ENCODE data around the gene STK32B.

GRCh38 chr4:5478697-5479096 lies 427.4 kb downstream of the STK32B start:
- no peak for TF ChIP-seq POLR2A (IDR thresholded peaks at IDR 0.05; ENCODE audit: low read length)
- TF ChIP-seq CTCF (IDR thresholded peaks at IDR 0.05): no peak
- TF ChIP-seq ZFP36 (IDR thresholded peaks at IDR 0.05; ENCODE audit: borderline replicate concordance, partially characterized antibody): no peak
- TF ChIP-seq CHD4 (IDR thresholded peaks at IDR 0.05; ENCODE audit: borderline replicate concordance): no peak
- TF ChIP-seq NR3C1 (IDR thresholded peaks at IDR 0.05): no peak
- TF ChIP-seq PBX3 (IDR thresholded peaks at IDR 0.05): no peak
- TF ChIP-seq JUNB (IDR thresholded peaks at IDR 0.05): no peak
- TF ChIP-seq SMC3 (IDR thresholded peaks at IDR 0.05): no peak
- no peak for TF ChIP-seq MAFK (IDR thresholded peaks at IDR 0.05; ENCODE audit: partially characterized antibody)
- TF ChIP-seq KDM5A (IDR thresholded peaks at IDR 0.05): no peak
- no peak for TF ChIP-seq HES2 (IDR thresholded peaks at IDR 0.05)
- no peak for TF ChIP-seq PHF8 (IDR thresholded peaks at IDR 0.05; ENCODE audit: borderline replicate concordance, low read depth)
- TF ChIP-seq CEBPB (IDR thresholded peaks at IDR 0.05): no peak

Data from A549 (cell line).